WTC11 (cell line): ENCODE results near the gene RPS21. TPM values are rescaled to one million over a fixed set of nuclear protein-coding genes. Genes with fewer than 3 reads are reported as not detected.

Experiments used
- ATF2 ChIP-seq: sonication (generic); formaldehyde crosslinking; IDR thresholded peaks from 2 replicates; pipeline ENCODE4 v1.8.1; 2022; ENCODE audit warnings: low read depth, missing genetic modification reagents, borderline replicate concordance
- ATF3 ChIP-seq: sonication (generic); formaldehyde crosslinking; conservative IDR thresholded peaks from 2 replicates; pipeline ENCODE4 v1.8.1; 2022; ENCODE audit warnings: mild to moderate bottlenecking, missing genetic modification reagents
- ATF6 ChIP-seq: sonication (generic); formaldehyde crosslinking; IDR thresholded peaks from 2 replicates; pipeline ENCODE4 v1.8.1; 2023; ENCODE audit warnings: mild to moderate bottlenecking, missing genetic modification reagents
- CDX4 ChIP-seq: fragments of 250-450 bp; sonication (Bioruptor Pico); IDR thresholded peaks from 2 replicates; pipeline ENCODE4 v1.9.0; 2021; ENCODE audit warnings: moderate library complexity, mild to moderate bottlenecking, inconsistent platforms, borderline replicate concordance
- ELF4 ChIP-seq: sonication (generic); formaldehyde crosslinking; IDR thresholded peaks from 2 replicates; pipeline ENCODE4 v1.8.1; 2022; ENCODE audit warnings: low read depth, mild to moderate bottlenecking, moderate library complexity, missing genetic modification reagents
- GABPB1 ChIP-seq: sonication (generic); formaldehyde crosslinking; IDR thresholded peaks from 2 replicates; pipeline ENCODE4 v1.8.1; 2023; ENCODE audit warnings: mild to moderate bottlenecking, missing genetic modification reagents
- HMGA2 ChIP-seq: fragments of 250-450 bp; sonication (Bioruptor Pico); IDR thresholded peaks from 2 replicates; pipeline ENCODE4 v1.4.0; 2021; ENCODE audit warnings: mild to moderate bottlenecking, moderate library complexity
- IRF2 ChIP-seq: sonication (generic); formaldehyde crosslinking; IDR thresholded peaks from 2 replicates; pipeline ENCODE4 v1.8.0; 2022; ENCODE audit warnings: low read depth, missing genetic modification reagents, borderline replicate concordance
- MAX ChIP-seq: sonication (generic); formaldehyde crosslinking; IDR thresholded peaks from 2 replicates; pipeline ENCODE4 v1.8.0; 2022; ENCODE audit warnings: mild to moderate bottlenecking, missing genetic modification reagents
- MLX ChIP-seq: sonication (generic); formaldehyde crosslinking; IDR thresholded peaks from 2 replicates; pipeline ENCODE4 v1.8.1; 2023; ENCODE audit warnings: mild to moderate bottlenecking, missing genetic modification reagents, moderate library complexity
- NFE2L1 ChIP-seq: sonication (generic); formaldehyde crosslinking; IDR thresholded peaks from 2 replicates; pipeline ENCODE4 v1.8.1; 2023; ENCODE audit warnings: missing genetic modification reagents
- NFYB ChIP-seq: sonication (generic); formaldehyde crosslinking; conservative IDR thresholded peaks from 2 replicates; pipeline ENCODE4 v1.8.0; 2022; ENCODE audit warnings: low read depth, missing genetic modification reagents
- NR1H2 ChIP-seq: sonication (generic); formaldehyde crosslinking; IDR thresholded peaks from 2 replicates; pipeline ENCODE4 v1.9.0; 2021; ENCODE audit warnings: mild to moderate bottlenecking, moderate library complexity, missing genetic modification reagents
- NR2C2 ChIP-seq: sonication (generic); formaldehyde crosslinking; IDR thresholded peaks from 2 replicates; pipeline ENCODE4 v1.8.0; 2022; ENCODE audit warnings: mild to moderate bottlenecking, missing genetic modification reagents
- PRDM15 ChIP-seq: sonication (generic); formaldehyde crosslinking; IDR thresholded peaks from 2 replicates; pipeline ENCODE4 v1.8.0; 2022; ENCODE audit warnings: missing genetic modification reagents
- RELA ChIP-seq: sonication (generic); formaldehyde crosslinking; IDR thresholded peaks from 2 replicates; pipeline ENCODE4 v1.8.1; 2022; ENCODE audit warnings: missing genetic modification reagents, mild to moderate bottlenecking, borderline replicate concordance
- RORB ChIP-seq: fragments of 250-450 bp; sonication (Bioruptor Pico); IDR thresholded peaks from 2 replicates; pipeline ENCODE4 v1.9.0; 2021; ENCODE audit warnings: mild to moderate bottlenecking
- SP1 ChIP-seq: sonication (generic); formaldehyde crosslinking; conservative IDR thresholded peaks from 2 replicates; pipeline ENCODE4 v1.8.1; 2022; ENCODE audit warnings: missing genetic modification reagents
- TEAD4 ChIP-seq: sonication (generic); formaldehyde crosslinking; IDR thresholded peaks from 2 replicates; pipeline ENCODE4 v1.8.0; 2022; ENCODE audit warnings: mild to moderate bottlenecking, missing genetic modification reagents
- ZMAT4 ChIP-seq: fragments of 250-450 bp; sonication (Bioruptor Pico); IDR thresholded peaks from 2 replicates; pipeline ENCODE4 v1.9.0; 2021; ENCODE audit warnings: mild to moderate bottlenecking
- ZNF232 ChIP-seq: sonication (generic); formaldehyde crosslinking; IDR thresholded peaks from 2 replicates; pipeline ENCODE4 v1.8.0; 2022; ENCODE audit warnings: mild to moderate bottlenecking, missing genetic modification reagents
- ZNF263 ChIP-seq: sonication (generic); formaldehyde crosslinking; IDR thresholded peaks from 2 replicates; pipeline ENCODE4 v1.8.1; 2022; ENCODE audit warnings: low read depth, mild to moderate bottlenecking, moderate library complexity, missing genetic modification reagents
- ZNF281 ChIP-seq: sonication (generic); formaldehyde crosslinking; IDR thresholded peaks from 2 replicates; pipeline ENCODE4 v1.8.0; 2023; ENCODE audit warnings: mild to moderate bottlenecking, missing genetic modification reagents
- ZNF396 ChIP-seq: fragments of 250-450 bp; sonication (Bioruptor Pico); IDR thresholded peaks from 2 replicates; pipeline ENCODE4 v1.8.0; 2021; ENCODE audit warnings: mild to moderate bottlenecking, moderate library complexity, borderline replicate concordance
- ZSCAN18 ChIP-seq: fragments of 250-450 bp; sonication (Bioruptor Pico); IDR thresholded peaks from 2 replicates; pipeline ENCODE4 v2.1.2; 2022; ENCODE audit warnings: mild to moderate bottlenecking, moderate library complexity
- total RNA-seq: library from RNA; stranded (reverse); gene quantifications from 3 replicates; pipeline ENCODE4 v1.2.3, GENCODE V29; 2021

RPS21 gene
- total RNA-seq, 1 experiment from 2014 or later = 2,016 TPM

GRCh38 chr20:62407221-62407992 lies 20.5 kb downstream of the RPS21 start, which contains the start of gene CABLES2 (continued):
- no peak for TF ChIP-seq CDX4 (CRISPR knock-in tag)
- no peak for TF ChIP-seq ZNF396 (CRISPR knock-in tag)
- no peak for TF ChIP-seq ELF4 (CRISPR knock-in tag)
- no peak for TF ChIP-seq ZMAT4 (CRISPR knock-in tag)
- no peak for TF ChIP-seq ZSCAN18 (CRISPR knock-in tag)
- TF ChIP-seq ATF6 (CRISPR knock-in tag) = 0 out of 2 replicates have a peak, but pooled peaks have one; percentile 27
- TF ChIP-seq ZNF232 = no peak
- peak; percentile 76 for TF ChIP-seq NFYB (CRISPR knock-in tag)
- peak; percentile 55; the same call in 1 of the 2 replicates for TF ChIP-seq MAX (CRISPR knock-in tag)
- TF ChIP-seq RELA (CRISPR knock-in tag) = no peak
- no peak for TF ChIP-seq NR1H2
- TF ChIP-seq TEAD4 (CRISPR knock-in tag) = no peak
- no peak for TF ChIP-seq NR2C2 (CRISPR knock-in tag)
- no peak for TF ChIP-seq IRF2
- no peak for TF ChIP-seq PRDM15 (CRISPR knock-in tag)
- TF ChIP-seq RORB (CRISPR knock-in tag) = no peak
- no peak for TF ChIP-seq ATF2 (CRISPR knock-in tag)
- TF ChIP-seq ATF3 (CRISPR knock-in tag) = no peak
- no peak for TF ChIP-seq MLX (CRISPR knock-in tag)
- TF ChIP-seq SP1 (CRISPR knock-in tag) = peak; percentile 87
- TF ChIP-seq ZNF281 (CRISPR knock-in tag) = no peak
- peak; percentile 48; the same call in 1 of the 2 replicates for TF ChIP-seq GABPB1 (CRISPR knock-in tag)
- no peak for TF ChIP-seq HMGA2 (CRISPR knock-in tag)
- TF ChIP-seq NFE2L1 (CRISPR knock-in tag) = no peak
- no peak for TF ChIP-seq ZNF263 (CRISPR knock-in tag)
